H9 (cell line): ENCODE measurements around the gene COL18A1. TPM values are rescaled to one million over a fixed set of nuclear protein-coding genes. Genes with fewer than 3 reads are reported as not detected.

Experiments used
- DNase-seq: peaks from one replicate; pipeline ENCODE4 v3.0.0-alpha.2; 2017
- H2AFZ ChIP-seq: one replicate; pipeline ENCODE4 v1.6.1; 2013; ENCODE audit warnings: mild to moderate bottlenecking, low read length, control low read depth, moderate library complexity
- H2AK5ac ChIP-seq: 2 replicates; pipeline ENCODE4 v1.6.1; 2013; ENCODE audit warnings: low read length, control low read depth, mixed read lengths; ENCODE audit not compliant: insufficient read length
- H2BK120ac ChIP-seq: one replicate; pipeline ENCODE4 v1.6.1; 2013; ENCODE audit warnings: low read depth, mild to moderate bottlenecking, low read length, control low read depth, inconsistent platforms; ENCODE audit not compliant: poor library complexity, severe bottlenecking
- H2BK12ac ChIP-seq: 2 replicates; pipeline ENCODE4 v1.6.1; 2013; ENCODE audit warnings: low read length, control low read depth, mixed read lengths, low read depth; ENCODE audit not compliant: insufficient read length
- H2BK15ac ChIP-seq: 2 replicates; pipeline ENCODE4 v1.6.1; 2013; ENCODE audit warnings: low read depth, low read length, control low read depth
- H2BK20ac ChIP-seq: one replicate; pipeline ENCODE4 v1.6.1; 2013; ENCODE audit warnings: low read depth, mild to moderate bottlenecking, low read length, control low read depth, inconsistent platforms; ENCODE audit not compliant: poor library complexity, severe bottlenecking
- H2BK5ac ChIP-seq: 2 replicates; pipeline ENCODE4 v1.6.1; 2013; ENCODE audit warnings: low read length, control low read depth, mixed read lengths; ENCODE audit not compliant: insufficient read length
- H3K14ac ChIP-seq: 2 replicates; pipeline ENCODE4 v1.6.1; 2013; ENCODE audit warnings: low read length, control low read depth; ENCODE audit not compliant: insufficient read depth
- H3K18ac ChIP-seq: 2 replicates; pipeline ENCODE4 v1.6.1; 2013; ENCODE audit warnings: low read depth, mild to moderate bottlenecking, mixed read lengths, low read length, control low read depth; ENCODE audit not compliant: insufficient read length
- H3K23ac ChIP-seq: 2 replicates; pipeline ENCODE4 v1.6.1; 2013; ENCODE audit warnings: low read length, control low read depth, mixed read lengths, low read depth; ENCODE audit not compliant: insufficient read length
- H3K23me2 ChIP-seq: 2 replicates; pipeline ENCODE4 v1.6.1; 2013; ENCODE audit warnings: low read depth, mild to moderate bottlenecking, mixed read lengths, low read length, control low read depth; ENCODE audit not compliant: insufficient read length, poor library complexity, severe bottlenecking
- H3K27ac ChIP-seq: 2 replicates; pipeline ENCODE4 v1.5.1; 2013; ENCODE audit warnings: low read length, control low read depth, mixed read lengths, low read depth; ENCODE audit not compliant: insufficient read length
- H3K27me3 ChIP-seq: 2 replicates; pipeline ENCODE4 v1.6.1; 2013; ENCODE audit warnings: low read length, control low read depth, inconsistent platforms; ENCODE audit not compliant: insufficient read depth
- H3K4ac ChIP-seq: 2 replicates; pipeline ENCODE4 v1.6.1; 2013; ENCODE audit warnings: low read depth, mild to moderate bottlenecking, control low read depth, inconsistent platforms, low read length, moderate library complexity
- H3K4me1 ChIP-seq: 2 replicates; pipeline ENCODE4 v1.6.1; 2013; ENCODE audit warnings: low read length, control low read depth, inconsistent platforms; ENCODE audit not compliant: insufficient read depth
- H3K4me2 ChIP-seq: 2 replicates; pipeline ENCODE4 v1.6.1; 2013; ENCODE audit warnings: low read length, control low read depth, mixed read lengths; ENCODE audit not compliant: insufficient read length, insufficient read depth
- H3K56ac ChIP-seq: 2 replicates; pipeline ENCODE4 v1.6.1; 2013; ENCODE audit warnings: low read depth, mild to moderate bottlenecking, mixed read lengths, low read length, control low read depth; ENCODE audit not compliant: insufficient read length
- H3K79me1 ChIP-seq: 2 replicates; pipeline ENCODE4 v1.6.1; 2013; ENCODE audit warnings: low read depth, mild to moderate bottlenecking, moderate library complexity, low read length, control low read depth, inconsistent platforms; ENCODE audit not compliant: insufficient read depth, poor library complexity, severe bottlenecking
- H3K79me2 ChIP-seq: 2 replicates; pipeline ENCODE4 v1.6.1; 2013; ENCODE audit warnings: low read length, control low read depth, inconsistent platforms; ENCODE audit not compliant: insufficient read depth
- H3K9ac ChIP-seq: 2 replicates; pipeline ENCODE4 v1.6.1; 2013; ENCODE audit warnings: low read length, control low read depth, mixed read lengths; ENCODE audit not compliant: insufficient read length; ENCODE audit errors: extremely low read depth
- H3K9me3 ChIP-seq: one replicate; pipeline ENCODE4 v1.6.1; 2013; ENCODE audit warnings: low read depth, low read length, inconsistent platforms; ENCODE audit not compliant: control insufficient read depth
- H3T11ph ChIP-seq: one replicate; pipeline ENCODE4 v1.6.1; 2013; ENCODE audit warnings: mild to moderate bottlenecking, low read length, control low read depth, inconsistent platforms
- H4K20me1 ChIP-seq: one replicate; pipeline ENCODE4 v1.6.1; 2013; ENCODE audit not compliant: control insufficient read depth, insufficient read length, insufficient read depth
- H4K5ac ChIP-seq: 2 replicates; pipeline ENCODE4 v1.6.1; 2013; ENCODE audit warnings: low read depth, mild to moderate bottlenecking, mixed read lengths, low read length, control low read depth; ENCODE audit not compliant: insufficient read length
- H4K8ac ChIP-seq: replicated peaks from 2 replicates; pipeline ENCODE4 v1.6.1; 2013; ENCODE audit warnings: low read length, control low read depth, mixed read lengths, low read depth; ENCODE audit not compliant: insufficient read length
- H4K91ac ChIP-seq: 2 replicates; pipeline ENCODE4 v1.6.1; 2013; ENCODE audit warnings: low read depth, mild to moderate bottlenecking, moderate library complexity, mixed read lengths, low read length, control low read depth; ENCODE audit not compliant: insufficient read length
- H3K27ac Mint-ChIP-seq, 3 experiments: 2 replicates in 2 of 3; 3 replicates in 1 of 3; pipeline ENCODE4 v1.8.0; 2020 to 2021; ENCODE audit warnings: mixed read lengths in 3 of 3, mild to moderate bottlenecking in 1 of 3, moderate library complexity in 1 of 3
- H3K27me3 Mint-ChIP-seq: 2 replicates; pipeline ENCODE4 v1.8.0; 2021; ENCODE audit warnings: low read depth, mild to moderate bottlenecking, moderate library complexity, mixed read lengths
- H3K36me3 Mint-ChIP-seq, 3 experiments: 2 replicates in 2 of 3; 3 replicates in 1 of 3; pipeline ENCODE4 v1.8.0; 2020 to 2021; ENCODE audit warnings: low read depth in 3 of 3, mixed read lengths in 3 of 3; ENCODE audit not compliant: insufficient read depth in 1 of 3
- H3K4me1 Mint-ChIP-seq, 2 experiments: 2 replicates each; pipeline ENCODE4 v1.8.0; 2020; ENCODE audit warnings: mixed read lengths in 2 of 2
- H3K4me3 Mint-ChIP-seq, 2 experiments: 2 replicates in 1 of 2; 3 replicates in 1 of 2; pipeline ENCODE4 v1.8.0; 2020 to 2021; ENCODE audit warnings: mild to moderate bottlenecking in 2 of 2, mixed read lengths in 2 of 2, moderate library complexity in 1 of 2
- H3K9me3 Mint-ChIP-seq, 2 experiments: 2 replicates in 1 of 2; 3 replicates in 1 of 2; pipeline ENCODE4 v1.8.0; 2020; ENCODE audit warnings: mild to moderate bottlenecking in 2 of 2, mixed read lengths in 2 of 2, moderate library complexity in 1 of 2
- CTCF ChIP-seq: fragments of 200-600 bp; sonication (generic); conservative IDR thresholded peaks from 3 replicates; pipeline ENCODE4 v1.8.0; 2021; ENCODE audit warnings: antibody characterized with exemption, mild to moderate bottlenecking
- WGBS: extraction: QIAGEN DNeasy Blood & Tissue Kit; methylation state at CpG from one replicate; pipeline ENCODE4 v1.1.7; 2013; ENCODE audit warnings: missing lambda C conversion rate, low lambda C conversion rate, mixed read lengths; ENCODE audit not compliant: insufficient read length; ENCODE audit errors: extremely low coverage; 5-methylcytosine and 5-hydroxymethylcytosine counted together
- total RNA-seq: library from RNA; stranded (reverse); gene quantifications from 2 replicates; pipeline ENCODE4 v1.2.1, GENCODE V29; 2021

Gene COL18A1
- total RNA-seq, 1 experiment from 2014 or later = 232 TPM

DNA sequence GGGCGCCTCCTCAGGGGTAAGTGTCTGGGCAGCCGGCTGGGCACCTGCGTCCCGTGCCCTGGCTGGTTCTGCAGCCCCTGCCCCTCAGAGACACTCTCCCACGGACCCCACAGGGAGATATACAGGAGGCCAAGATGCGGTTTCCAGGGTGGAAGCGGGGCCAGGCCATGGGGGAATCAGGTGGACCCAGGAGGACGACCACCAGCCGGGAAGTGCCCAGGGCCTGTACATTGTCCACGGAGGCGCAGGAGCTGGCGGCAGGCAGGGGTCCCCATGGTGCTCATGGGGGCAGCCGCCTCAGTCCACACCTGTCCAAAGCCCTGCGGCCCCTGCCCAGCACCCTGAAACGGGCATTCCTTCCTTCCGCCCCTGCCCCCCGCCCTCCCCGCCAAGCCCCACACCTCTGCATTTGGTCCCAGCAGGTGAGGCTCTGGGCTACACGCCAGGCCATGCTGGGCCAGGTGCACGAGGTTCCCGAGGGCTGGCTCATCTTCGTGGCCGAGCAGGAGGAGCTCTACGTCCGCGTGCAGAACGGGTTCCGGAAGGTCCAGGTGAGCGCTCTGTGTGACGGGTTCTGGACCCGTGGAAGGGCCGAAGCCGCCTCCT is 100.6 kb downstream of the COL18A1 start:
- no peak overlapping the region for H3K18ac ChIP-seq
- peaks cover 0 to 4% of the 10 kb centered on the region in 2 experiments; a peak in 1 of 4 replicates for H3K4me1 Mint-ChIP-seq
- no peaks in the 10 kb centered on the region for H3K9me3 ChIP-seq
- H2AFZ ChIP-seq = no peak overlapping the region
- no peak overlapping the region for H4K91ac ChIP-seq
- no peak overlapping the region for H3T11ph ChIP-seq
- H3K27me3 ChIP-seq = no peaks in the 10 kb centered on the region
- no peak overlapping the region for H3K56ac ChIP-seq
- peaks cover 3 to 38% (median 25%) of the 10 kb centered on the region in 3 experiments; a peak in 6 of 7 replicates for H3K36me3 Mint-ChIP-seq
- no peak overlapping the region for H2AK5ac ChIP-seq
- no peak overlapping the region for H2BK5ac ChIP-seq
- H3K9me3 Mint-ChIP-seq = no peaks in the 10 kb centered on the region; a peak in 1 of 5 replicates
- no peak overlapping the region for H2BK12ac ChIP-seq
- no peak overlapping the region for H3K27ac ChIP-seq
- no peak overlapping the region for H3K9ac ChIP-seq
- H3K79me2 ChIP-seq = no peaks in the 10 kb centered on the region
- H3K4me2 ChIP-seq = no peak overlapping the region
- DNase-seq = no peak
- no peak overlapping the region for H4K5ac ChIP-seq
- no peak overlapping the region for H3K27ac Mint-ChIP-seq
- no peak overlapping the region for H3K23ac ChIP-seq
- no peak overlapping the region for H3K14ac ChIP-seq
- H3K79me1 ChIP-seq = no peaks in the 10 kb centered on the region
- H3K4ac ChIP-seq = no peak overlapping the region
- H2BK15ac ChIP-seq = no peak overlapping the region
- whole genome bisulfite sequencing = no CpG with 5 or more reads among the region's 33 CpGs
- no peak overlapping the region for H2BK120ac ChIP-seq
- peaks cover 7% of the 10 kb centered on the region; the same call in 1 of the 2 replicates for H3K27me3 Mint-ChIP-seq
- no peak overlapping the region for H4K8ac ChIP-seq
- H3K4me1 ChIP-seq = no peaks in the 10 kb centered on the region
- H3K23me2 ChIP-seq = no peaks in the 10 kb centered on the region
- TF ChIP-seq CTCF = no peak
- H4K20me1 ChIP-seq = no peaks in the 10 kb centered on the region
- H2BK20ac ChIP-seq = no peak overlapping the region
- no peak overlapping the region for H3K4me3 Mint-ChIP-seq
